GF-D8 (cell line): ENCODE measurements around the gene ZFHX3.

Experiments used
- DNase-seq: peaks from one replicate; lab custom pipeline; 2025; lab: John Stamatoyannopoulos, UW

ZFHX3 gene

DNA sequence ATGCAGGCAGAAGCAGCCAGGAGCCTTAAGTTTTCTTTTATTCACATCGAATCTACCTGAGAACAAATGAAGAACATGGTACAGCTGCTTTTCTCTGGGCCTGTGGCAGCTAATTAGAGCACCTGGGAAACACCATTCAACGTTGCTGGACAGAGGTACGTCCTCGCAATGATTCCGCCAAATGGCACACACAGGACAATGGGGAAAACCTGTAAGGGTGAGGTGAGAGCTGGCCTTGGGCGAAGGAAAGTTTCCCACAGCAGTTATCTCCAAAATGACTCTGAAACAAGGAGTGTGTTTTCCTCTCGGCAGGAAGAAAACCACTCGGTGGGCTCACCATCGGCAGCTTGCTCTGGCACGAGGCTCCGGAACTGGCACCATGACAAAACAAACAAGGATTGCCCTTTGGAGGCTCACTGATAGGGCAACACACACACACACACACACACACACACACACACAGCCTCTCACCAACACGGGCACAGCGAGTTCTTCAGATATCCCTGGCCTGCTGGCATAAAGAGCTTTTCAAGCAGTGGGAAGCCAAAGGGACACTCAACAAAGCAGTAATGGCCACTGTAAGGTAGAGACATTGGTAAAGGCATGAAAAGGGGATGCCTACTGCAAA, 73.7 kb downstream of the ZFHX3 start:
- DNase-seq, result no peak

DNA sequence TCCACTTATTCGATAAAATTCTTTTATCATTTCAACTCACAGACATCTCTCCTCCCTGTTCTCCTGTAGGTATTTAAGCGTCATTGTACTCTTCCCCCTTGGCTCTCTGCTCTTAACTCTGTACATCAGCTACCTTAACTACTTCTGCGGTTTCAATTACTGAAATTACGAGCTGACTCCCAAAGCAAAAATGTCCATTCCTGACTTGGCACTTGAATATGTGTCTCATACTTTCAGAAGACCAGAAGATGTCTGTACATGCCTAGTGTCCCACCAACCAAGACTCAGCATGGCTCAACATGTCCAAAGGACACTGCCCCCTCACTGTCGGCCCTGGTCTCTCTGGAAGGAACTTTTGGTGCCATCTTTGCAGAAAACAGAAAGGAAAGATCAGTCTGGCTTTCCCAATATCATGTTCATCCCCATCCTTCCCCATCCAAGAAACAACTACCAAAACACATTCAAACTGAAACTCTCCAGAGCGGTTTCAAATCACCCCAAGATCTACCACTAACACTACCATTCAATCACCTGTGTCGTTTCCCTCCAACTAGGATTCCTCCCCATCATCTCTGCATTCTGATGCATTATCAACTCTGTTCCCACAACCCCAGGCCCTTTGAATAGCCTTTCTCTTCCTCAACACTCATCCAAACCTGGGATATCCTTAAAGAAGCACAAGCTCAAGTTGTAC, 74.9 kb downstream of the ZFHX3 start:
- DNase-seq, result no peak

DNA sequence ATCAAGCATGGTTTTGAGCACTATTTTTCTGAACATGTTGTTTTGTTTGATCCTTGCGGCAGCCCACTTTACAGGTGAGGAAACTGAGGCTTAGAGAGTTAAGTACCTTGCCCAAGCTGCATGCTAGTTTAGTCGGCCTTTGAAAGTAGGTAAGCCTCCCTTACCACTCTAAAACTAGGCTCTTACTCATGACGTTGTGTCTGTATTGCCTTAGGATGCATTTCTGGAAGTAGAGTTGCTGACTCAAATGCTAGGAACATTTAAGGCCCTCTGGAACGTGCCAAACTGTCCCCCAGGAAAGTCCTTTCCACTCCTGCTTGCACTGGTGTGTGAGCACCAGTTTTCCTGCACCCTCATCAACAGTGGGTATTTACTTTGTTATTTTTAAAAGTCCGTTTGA, 76.6 kb downstream of the ZFHX3 start:
- no peak for DNase-seq

DNA sequence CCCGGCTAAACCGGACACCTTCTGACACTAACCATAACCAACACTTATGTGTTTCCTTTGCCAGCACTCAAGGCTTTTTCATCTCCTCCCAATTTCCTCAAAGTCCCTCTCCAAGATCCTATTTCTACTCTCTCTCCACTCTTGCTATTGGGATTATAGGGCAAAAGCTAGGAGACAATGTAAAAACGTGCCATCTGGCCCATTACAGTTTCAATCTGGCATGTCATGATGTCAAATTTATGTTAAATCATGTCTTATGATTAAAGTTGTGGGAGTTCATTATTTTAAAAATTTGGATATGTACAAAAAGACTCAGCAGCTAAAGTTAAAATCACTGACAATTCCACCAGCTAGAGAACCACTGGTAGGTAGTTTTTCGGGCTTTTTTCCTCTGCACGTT, 77.3 kb downstream of the ZFHX3 start:
- no peak for DNase-seq

DNA sequence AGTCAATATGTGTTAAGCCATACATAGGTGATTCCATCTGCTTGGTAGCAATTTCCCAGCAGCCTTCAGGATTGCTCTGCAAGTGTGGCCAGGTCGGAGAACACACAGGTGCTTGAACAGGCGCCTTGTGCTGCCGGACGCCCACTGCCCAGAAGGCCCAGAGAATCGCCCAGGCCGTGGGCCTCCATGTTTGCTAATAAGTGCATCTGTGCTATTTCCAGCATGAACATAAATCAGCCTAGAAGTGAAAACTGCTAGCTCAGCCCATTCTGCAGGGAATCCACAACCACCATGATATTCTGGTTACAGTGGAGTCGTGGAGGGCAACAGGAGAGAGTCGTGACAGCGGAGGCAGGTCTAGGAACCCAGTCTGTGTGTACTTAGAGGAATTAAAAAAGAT, 78.1 kb downstream of the ZFHX3 start:
- no peak for DNase-seq

DNA sequence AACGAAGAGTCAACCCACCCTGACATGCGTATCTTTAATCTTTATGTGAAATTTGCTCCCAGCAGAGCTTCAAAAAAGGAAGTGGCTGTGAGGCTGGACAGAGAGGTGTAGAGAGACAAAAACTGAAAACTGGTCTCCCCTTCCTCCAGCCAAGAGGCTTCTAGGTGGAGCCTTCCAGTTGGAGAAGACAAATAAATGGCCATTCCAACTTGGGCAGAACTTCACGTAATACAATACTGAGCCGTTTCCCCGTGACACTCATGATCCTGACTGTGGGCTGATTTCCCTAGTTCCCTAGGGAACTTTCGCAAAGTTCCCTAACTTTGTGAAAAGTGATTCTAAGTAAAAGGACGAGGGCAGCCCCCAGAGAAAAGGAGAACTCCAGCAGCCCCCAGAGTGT, 78.8 kb downstream of the ZFHX3 start:
- no peak for DNase-seq

DNA sequence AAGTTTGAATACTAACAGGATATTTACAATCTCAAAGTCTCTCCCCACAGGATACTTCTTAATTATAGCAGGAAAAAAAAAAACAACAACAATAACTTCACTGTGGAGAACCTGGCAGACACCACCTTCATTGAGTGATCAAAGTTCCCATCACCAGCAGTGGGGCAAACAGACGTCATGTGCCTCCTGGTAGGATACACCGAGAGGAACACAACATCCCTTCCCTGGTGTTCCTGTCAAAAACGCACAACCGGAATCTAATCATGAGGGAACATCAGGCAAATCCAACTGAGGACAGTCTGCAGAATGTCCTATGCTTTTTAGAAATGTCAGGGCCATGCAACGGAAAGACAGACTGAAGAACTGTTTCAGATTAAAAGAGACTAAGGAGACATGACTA, 80.0 kb downstream of the ZFHX3 start:
- no peak for DNase-seq

DNA sequence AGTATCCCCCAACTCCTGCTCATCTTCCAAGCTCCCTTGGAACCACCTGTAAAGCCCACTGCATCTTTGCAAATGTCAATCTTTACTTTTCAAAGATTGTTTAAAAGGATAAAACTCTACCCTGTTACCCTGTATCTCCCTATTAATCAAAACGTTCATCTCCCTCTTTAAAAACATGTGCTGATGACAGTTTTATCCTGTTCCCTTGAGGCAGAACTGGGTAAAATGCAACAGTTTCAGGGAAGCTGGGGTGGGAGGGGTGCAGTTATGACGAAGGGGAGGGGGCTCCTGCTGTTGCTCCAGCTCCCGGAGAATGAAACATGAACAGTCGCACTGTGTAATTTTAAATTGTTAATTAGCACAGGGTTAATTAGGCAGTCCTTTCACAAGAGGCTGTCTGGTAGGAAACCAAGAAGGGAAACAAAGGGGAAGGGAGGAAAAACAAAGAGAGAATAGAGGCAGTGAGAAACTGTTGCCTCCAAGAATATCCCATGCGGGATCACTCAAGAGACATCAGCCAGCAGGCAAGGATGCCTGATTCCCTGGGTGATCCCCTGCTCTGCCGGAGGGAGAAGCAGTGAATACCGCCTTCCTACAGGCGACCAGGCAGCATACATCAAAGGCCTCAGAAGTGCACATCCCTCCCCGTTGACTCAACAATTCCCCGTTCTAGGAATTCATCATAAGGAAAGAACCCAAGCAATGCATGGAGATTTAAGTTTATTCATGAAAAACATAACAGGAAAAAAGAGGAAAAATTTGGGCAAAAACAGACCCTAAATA, 84.2 kb downstream of the ZFHX3 start:
- no peak for DNase-seq

DNA sequence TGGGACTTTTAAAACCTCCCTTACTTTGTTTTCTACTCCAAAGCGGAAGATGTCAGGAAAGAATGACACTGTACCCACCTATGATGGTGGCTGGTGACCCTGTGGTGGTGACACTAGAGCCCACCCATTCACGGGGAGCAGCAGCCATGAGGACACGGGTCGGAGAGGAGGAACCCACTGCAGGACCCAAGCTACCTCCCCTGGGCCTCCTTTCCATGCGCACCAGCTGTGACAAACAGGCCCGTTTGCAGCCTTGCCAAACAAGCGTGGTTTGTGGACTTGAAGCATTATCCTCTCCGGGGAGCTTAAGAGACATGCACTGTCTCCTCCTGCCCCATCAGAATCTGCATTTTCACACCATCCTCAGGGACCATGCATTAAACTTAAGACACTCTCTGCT, 85.6 kb downstream of the ZFHX3 start:
- DNase-seq, result no peak

DNA sequence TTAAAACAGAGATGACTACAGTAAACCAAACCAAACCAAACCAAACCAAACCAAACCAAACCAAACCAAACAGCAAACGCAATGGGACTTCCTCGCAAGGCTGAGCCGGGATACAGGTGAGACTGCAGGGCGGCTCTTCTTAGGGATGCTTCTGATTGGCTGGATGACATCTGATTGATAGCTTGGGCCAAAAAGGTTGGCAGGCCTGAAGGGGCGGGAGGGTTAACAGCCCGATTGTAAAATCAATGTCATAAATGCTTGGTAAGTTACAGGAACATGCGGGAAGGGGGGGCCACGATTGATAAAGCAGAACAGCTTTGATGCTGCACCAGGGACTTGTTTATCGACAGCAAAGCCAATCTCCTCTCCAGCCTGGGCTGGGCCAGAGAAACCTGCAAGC, 86.1 kb downstream of the ZFHX3 start:
- no peak for DNase-seq

DNA sequence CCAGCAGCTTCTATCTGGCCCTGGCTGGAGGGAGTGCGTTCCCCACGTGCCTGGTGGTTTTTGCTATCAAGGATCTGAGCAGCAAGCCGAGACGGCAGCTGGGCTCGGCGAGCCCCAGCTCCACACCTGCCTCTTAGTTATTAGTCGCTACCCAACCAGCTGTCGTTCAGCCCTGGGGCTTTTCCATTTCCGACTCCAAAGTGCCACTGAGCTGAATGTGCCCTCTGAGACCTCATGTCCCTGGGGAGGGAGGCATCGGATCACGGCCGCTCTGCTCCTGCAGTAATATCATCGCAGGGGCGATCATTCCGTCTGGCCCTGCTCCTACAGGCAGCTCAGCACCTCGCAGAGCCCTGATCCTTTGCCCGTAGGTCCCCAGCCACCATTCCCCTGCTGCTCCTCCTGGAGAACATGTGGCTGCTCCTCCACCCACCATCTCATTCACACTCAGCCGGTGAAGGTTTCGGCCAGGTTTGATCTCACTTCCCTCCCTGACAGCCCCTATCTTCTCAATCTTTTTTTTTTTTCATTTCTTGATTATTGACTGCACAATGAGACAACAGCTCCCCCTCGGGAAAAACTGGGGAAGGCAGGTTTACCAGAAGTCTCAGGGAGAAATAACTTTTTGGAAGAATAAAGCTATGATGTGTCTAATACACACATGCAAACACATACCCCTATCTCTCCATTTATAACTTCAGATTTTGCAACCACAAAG, 86.7 kb downstream of the ZFHX3 start:
- DNase-seq, result no peak

DNA sequence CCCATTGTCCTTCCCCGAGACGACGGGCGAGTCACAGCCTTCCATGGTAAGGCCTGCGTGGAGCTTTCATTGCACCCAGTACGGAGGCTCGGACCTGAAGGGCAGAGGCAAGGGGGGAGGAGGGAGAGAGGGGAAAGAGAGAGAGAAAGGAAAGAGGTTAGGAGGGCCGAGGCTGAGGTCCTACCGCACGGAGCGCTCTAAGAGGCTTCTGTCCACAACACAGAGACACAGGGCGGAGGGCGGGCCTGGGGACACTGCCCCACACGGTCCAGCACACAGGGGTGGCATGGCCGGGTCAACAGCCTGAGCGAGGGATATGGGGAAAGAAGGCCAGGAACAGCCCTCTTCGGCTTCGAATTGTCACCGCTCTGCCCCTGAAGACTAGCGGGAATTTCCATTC, 87.8 kb downstream of the ZFHX3 start:
- DNase-seq, result no peak

DNA sequence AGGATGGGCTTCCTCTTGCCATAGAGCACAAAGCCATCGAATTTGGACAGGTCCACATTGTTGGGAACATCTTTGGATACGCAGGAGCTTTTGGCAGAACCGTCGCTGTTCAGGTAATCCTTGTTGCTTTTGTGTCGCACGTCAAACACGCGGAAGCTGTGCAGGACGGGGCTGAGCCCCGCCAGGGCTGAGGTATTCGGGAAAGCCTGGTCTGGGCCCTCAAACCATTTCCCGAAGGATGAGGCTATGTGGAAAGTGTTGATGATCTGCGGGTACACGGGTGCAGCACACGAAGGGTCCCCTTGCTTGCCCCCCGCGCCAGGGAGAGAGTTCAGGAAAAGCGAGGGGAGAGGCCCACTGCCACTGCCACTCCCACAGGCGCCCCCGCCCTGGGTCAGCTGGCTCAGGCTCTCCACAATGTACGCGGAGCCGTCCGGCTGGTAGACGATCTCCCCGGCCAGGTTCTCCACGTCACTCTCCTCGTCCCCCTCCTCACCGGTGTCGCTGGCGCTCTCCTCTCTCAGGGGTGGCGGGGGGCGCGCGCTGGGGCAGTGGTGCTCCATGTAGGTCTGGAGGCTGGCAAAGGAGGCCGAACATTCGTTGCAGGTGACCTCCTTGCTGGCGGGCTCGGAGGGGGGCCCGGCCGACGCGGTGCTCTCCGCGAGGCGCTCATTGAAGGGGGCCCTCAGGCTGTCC, 88.5 kb downstream of the ZFHX3 start:
- DNase-seq, result no peak

DNA sequence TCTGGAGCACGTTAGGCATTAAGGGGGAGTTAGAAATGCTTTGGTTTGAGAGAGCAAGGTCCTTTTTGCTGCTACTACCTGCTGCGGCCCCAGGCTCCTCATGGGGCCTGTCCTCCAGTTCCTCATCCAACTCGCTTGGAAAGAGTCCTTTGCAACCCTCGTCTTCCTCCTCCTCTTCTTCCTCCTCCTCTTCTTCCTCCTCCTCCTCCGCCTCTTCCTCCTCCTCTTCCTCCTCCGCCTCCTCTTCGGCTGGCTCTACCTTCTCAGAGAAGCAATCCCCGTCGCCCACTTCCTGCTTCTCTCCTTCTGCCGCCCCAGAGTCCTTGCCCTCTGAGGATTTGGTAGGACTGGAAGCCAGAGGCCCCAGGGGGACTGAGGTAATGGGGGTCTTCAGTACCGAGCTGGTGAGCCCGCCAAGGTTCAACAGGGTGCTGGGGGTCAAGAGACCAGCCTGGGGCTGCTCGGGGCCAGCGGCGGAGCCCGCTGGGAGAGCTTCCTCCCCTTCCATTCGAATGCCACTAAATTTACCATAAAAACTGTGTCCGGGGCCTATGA, 89.3 kb downstream of the ZFHX3 start:
- no peak for DNase-seq

DNA sequence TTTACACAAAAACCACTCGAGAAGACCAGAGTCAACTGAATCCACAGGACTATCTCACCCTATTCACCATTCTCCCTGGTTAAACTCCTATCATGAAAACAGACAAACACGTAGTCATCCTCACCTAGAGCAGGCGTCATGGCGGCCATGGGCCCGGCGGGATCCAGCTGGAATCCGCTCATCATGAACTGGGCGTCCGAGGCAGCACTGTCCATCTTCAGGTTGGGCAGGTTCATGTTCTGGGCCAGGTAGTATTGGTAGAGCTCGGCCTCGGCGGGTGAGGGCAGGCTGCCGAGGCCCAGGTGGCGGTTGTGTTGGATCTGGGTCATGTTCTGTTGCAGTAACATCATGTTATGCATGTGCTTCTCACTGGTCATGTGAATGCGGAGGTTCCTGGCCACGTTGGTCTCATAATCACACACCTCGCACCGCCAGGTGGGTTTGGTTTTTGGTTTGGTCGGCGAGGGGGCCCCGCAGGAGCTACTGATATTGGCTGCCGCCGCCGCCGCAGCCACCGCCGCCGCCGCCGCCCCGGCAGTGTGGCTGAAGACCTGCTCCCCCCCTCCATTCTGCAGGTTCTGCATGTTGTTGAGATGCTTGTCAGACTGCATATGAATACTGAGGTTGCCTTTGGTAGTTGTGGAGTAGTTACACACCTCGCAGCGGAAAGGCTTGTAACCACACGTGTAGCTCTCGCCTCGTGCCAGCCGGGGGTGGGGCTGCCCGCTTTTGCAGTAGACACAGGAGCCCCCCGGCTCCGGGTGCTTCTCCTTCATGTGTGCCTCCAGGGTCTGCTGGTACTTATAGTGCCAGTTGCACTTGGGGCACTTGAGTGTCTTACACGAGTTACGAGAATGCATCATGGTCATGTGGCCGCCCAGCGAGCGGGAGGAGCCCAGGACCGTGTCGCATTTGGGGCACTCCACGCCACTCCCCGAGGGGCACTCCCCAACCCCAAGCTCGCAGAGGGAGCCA, 90.3 kb downstream of the ZFHX3 start:
- no peak for DNase-seq

DNA sequence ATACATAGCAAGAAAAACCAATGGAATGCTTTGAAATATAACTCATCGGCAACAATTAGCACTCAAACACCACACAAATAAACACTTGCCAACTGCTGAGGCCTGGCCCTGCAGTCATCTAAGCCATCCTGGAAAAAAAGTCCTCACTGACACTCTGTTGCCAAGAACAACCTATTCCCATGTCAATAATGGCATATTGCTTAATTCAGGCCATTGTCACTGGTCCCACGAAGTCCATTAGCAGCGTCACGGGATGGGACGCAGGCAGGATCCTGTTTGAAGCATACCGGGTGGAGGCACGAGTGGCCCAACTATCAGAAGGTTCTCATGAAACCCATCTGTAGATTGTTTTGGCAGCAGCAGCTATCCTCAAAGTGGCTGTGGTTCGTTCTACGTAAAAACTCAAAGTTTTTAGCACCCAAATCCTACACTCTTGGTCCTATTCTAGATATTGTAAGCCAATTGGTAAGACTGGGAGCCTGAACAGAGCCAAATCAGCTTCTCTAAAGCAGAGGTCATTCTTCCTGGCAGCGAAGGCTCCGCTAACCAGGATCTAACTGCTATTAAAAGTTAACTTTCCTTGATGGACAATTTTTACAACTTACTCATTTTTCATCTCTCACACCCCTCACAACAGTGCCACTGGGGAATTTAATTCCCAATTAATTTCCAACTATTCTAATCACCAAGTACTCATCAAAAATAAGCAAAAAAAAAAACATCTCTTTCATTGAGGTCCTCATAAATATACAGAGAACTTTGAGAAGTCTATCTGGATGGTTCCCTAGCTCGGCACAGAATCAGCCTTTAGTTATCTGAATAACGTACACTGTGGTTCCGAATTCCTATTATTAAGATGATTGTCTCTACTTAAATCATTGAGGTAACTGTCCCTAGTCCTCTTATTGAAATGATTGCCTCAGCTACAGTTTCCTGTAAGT, 91.5 kb downstream of the ZFHX3 start:
- DNase-seq, result no peak

DNA sequence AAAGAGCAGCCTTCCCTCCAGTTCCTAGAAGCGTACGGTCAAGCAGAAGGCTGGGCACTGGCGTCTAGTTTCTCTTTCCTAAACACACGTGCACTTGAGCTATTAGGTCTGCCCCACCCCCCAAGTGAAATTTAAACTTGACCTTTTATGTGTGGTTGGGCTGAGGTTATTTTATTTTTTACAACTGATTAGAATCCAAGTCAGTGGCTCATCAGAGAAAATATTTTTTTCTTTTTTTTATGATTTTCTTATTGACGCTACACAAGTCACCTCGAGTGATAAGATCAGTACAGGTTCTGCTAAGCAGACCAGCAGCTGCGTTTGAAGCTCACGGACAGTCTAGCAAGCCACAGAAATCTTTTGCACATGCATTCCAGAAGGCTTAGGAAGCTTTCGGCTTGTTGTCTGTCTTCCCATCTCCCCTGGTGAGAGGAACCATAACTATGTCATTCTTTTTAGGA, 95.1 kb downstream of the ZFHX3 start:
- DNase-seq, result no peak

DNA sequence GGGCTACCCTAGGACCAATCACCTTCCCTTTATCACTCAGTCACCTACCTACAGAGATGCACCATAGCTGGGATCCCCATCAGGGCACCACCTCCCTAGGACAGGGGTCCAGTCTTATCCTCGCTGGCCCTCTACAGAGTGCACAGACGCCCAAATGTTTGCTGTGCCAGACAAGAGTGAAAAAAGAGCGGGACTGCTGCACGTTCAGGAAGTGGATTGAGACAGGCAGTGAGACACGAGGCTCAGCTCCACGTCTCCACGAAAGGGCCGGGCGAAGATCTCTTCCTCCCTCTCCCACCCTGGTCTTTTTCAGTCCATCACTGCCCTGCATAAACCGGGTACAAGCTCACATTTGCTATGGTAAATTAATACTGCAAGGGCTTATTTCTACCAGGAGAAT, 95.5 kb downstream of the ZFHX3 start:
- no peak for DNase-seq

DNA sequence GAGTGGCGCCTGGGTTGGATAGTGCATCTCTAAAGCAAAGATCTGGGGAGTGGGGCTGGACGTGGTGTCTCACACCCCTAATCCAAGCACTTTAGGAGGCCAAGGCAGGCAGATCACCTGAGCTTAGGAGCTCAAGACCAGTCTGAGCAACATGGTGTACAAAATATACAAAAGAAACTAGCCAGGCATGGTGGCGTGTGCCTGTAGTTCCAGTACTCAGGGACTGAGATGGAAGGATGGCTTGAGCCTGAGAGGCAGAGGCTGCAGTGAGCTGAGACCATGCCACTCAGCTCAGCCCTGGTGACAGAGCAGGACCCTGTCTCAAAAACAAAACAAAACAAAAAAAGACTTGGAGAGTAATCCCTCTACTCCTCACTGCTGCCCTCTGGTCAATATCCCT, 96.0 kb downstream of the ZFHX3 start:
- no peak for DNase-seq
